8988T (cell line): Measurements from ENCODE around the gene TNNT2.
A peak's percentile ranks its signal among the peaks of the same experiment; 100 is the strongest.

Experiments
- DNase-seq: peaks from one replicate; pipeline ENCODE4 v3.0.0; 2011

The TNNT2 gene

DNA sequence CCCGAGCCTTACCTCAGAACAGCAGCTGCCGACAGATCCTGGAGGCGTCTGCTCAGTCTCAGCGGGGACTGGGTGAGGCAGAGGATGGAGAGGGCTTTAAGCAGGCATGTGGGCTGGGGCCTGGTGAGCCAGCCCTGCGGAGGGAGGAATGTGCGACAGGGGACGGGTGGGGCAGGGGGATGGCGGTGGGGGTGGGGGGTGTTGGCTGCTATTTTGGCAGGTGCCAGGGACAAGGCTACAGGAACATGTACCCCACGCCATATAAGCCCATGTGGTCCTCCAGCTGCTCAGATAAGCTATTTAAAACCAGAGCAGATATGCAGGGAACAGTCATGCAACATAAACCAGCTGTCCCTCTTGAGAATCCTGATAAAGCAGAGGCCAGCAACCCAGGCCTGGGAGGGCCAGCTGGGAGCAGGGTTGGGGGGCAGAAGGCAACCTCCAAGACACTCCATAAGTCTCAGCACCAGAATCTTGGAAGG, at the start of gene TNNT2:
Gene TNNT2 (minus strand): TSS at position 70 of the 482 bp plus-strand sequence. CDS start 4,426 bp downstream, outside the sequence.
- no peak for DNase-seq

- no peak for DNase-seq
Observed at GRCh38 chr1:201426479-201427310, 49.2 kb upstream of the TNNT2 start.

GRCh38 chr1:201424146-201424545, 46.7 kb upstream of the TNNT2 start:
- no peak for DNase-seq

DNA sequence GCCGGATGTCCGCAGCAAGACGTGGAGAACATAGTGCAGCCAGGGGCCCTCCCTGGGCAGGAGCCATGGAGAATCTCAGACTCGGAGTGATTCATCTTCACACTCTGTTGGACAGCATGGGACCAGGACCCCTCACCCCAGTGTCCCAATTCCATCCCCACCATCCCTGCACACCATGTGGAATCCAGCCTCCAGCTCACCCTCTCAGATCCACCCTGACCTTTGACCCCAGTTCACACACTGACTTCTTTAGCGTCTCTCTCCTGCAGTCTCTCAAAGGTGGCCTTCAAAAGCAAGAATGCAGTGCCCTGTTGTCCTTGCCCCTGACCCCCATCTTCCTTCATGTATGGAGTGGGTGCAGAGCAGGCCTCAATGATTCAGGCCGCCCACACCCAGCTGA, 46.2 kb upstream of the TNNT2 start:
- DNase-seq: no peak

GRCh38 chr1:201422436-201423030, 45.1 kb upstream of the TNNT2 start:
- DNase-seq: no peak

DNA sequence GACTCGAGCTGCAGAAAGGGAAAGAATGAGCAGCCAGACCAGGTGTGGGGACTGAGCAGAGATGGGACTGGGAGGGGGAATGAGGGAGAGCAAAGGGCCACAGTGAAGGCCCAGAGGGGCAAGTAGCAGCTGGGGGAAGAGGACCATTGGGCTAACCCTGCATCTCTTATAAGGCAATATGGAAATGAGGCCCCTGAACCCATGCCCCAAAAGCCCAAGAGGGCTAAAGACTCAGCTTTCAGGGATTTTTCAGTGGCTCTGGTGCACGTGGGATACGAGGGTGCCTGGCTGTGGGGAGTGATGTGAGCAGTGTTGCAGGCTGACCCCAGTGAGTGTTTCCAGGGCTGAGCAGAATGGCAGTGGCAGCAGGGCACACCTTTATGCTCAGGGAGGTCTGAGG, 44.5 kb upstream of the TNNT2 start:
- DNase-seq: no peak

- DNase-seq: no peak
Observed at GRCh38 chr1:201421041-201421440, 43.6 kb upstream of the TNNT2 start.

- no peak for DNase-seq
Observed at GRCh38 chr1:201420608-201421002, 43.1 kb upstream of the TNNT2 start.

- no peak for DNase-seq
Observed at GRCh38 chr1:201419746-201420607, 42.5 kb upstream of the TNNT2 start.

DNA sequence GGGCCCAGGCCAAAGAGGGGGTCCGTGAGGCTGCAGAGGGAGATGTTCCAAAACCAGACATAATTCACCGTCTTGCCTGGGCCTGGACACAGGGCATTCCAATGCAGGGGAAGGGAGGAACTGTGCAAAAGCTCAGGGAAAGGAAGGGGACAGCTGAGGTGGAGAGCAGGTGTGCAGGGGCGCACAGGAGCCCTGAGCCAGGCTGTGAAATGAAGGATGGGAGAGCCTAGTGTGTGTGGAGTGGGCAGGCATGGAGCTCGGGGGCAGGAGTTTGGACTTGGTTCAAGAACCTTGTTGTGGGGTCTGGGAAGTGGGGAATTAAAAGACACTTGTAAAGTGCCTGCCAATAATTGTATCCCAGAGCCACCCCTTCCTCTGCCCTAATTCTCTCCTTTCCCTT, 41.8 kb upstream of the TNNT2 start:
- DNase-seq: no peak

- no peak for DNase-seq
Observed at GRCh38 chr1:201418461-201418860, 41.0 kb upstream of the TNNT2 start.

DNA sequence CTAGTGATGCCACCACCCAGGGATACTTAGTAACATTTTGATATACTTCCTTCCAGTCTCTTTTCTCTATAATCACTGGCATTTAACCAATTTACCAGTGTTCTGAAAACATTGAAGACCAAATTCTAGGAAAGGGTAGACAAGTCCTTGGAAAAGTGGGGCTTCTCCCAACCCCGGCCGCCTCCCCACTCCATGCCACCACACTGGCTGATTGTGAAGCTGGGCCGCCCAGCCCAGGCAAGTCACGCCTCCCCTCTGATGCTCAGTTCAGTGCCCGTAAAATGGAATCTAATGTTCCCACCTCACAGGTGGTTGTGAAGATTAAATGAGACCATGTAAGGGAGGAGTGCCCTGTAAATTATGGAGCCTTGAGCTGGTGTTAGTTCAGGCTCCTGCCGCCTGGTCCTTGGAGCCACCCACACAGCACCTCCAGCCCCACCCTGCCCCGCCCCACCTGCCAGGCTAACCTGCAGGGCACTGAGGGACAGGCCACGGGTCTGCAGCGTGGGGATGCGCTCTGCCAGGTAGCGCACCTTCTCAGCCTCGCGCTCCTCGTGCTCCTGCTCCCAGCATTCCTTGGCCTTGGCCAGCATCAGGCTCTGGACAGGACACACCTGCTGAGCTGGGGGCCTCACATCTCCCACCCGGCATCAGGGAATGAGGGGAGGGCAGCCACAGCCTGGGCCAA, 36.7 kb upstream of the TNNT2 start:
- DNase-seq: no peak

- no peak for DNase-seq
Observed at GRCh38 chr1:201411292-201411691, 33.8 kb upstream of the TNNT2 start.

DNA sequence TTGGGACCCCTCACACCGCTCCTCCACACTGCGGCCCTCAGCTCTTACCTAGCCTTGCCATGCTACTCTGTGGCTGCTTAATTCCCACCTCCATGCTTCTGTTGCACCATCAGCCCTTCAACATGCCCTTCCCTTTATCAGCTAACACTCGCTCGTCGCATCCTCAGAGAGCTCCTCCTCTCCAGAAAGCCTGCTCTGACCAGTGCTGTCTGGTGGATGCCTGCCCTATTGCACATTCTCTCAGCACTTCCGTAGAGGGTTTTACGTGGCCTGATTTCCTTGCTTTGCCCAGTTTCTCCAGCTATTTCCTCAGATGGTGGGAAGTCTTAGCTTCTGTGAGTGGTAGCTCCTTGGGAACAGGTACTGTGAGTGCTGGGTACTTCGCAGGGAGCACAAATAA, 32.0 kb upstream of the TNNT2 start:
- no peak for DNase-seq

- no peak for DNase-seq
Observed at GRCh38 chr1:201408834-201409200, 31.3 kb upstream of the TNNT2 start.

DNA sequence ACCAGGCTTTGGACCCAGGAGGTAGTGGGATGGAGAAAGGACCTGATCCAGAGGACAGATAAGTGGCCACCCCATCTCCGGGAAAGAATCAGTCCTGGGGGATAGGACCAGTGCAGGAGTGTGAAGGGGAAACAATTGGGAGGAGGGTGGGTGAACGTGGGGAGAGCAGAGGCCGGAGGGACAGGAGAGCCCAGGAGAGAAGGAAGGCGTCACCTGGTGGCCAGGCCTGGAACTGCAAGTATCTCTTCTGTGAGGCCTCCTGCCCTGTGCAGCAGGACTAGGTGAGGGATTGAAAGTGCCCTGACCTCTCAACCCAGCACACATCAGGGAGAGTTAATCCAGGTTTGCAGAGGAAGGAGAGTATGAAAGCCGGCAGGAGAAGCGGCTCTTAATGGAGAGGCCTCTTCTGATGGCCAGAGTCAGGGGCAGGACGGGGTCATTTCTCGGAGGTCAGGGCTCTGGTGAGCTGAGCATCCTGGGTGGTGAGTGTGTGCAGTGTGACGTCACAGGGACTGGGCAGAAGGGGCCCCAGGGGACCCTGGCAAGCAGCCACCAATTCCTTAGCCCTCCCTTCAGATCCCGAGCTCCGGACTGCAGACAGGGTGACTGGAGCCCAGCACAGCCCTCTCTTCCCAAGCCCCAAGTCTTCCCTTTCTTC, 30.8 kb upstream of the TNNT2 start:
- peak; percentile 94 for DNase-seq

DNA sequence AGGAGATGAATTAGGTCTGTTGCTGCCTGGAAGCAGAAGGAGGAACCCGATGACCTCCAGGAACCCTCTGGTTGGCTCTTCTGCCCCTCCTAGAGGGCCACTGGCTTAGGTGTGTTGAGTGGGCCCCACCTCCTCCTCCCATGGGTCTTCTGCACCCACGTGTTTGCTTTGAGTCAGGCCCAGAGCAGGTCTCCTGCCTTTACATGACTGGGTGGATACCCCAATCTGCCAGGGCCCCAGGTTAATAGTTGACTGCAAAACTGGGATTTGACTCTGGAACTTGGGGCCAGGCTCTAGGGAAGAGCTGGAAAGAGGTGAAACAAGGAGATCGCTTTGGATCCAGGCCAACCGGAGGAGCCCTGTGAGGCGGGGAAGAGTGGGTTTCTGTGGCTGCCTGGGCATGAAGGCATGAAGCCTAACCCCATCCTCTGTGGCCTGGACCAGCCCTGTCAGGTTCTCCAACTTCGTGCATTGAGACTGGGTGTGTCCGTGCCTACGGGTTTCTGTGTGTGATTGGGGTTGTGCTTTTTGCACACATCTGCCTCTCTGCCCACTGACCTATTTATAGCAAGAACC, 29.4 kb upstream of the TNNT2 start:
- no peak for DNase-seq

- no peak for DNase-seq
Observed at GRCh38 chr1:201405484-201405831, 28.0 kb upstream of the TNNT2 start.

- no peak for DNase-seq
Observed at GRCh38 chr1:201404722-201405483, 27.4 kb upstream of the TNNT2 start.

GRCh38 chr1:201404055-201404454, 26.6 kb upstream of the TNNT2 start:
- DNase-seq: no peak

DNA sequence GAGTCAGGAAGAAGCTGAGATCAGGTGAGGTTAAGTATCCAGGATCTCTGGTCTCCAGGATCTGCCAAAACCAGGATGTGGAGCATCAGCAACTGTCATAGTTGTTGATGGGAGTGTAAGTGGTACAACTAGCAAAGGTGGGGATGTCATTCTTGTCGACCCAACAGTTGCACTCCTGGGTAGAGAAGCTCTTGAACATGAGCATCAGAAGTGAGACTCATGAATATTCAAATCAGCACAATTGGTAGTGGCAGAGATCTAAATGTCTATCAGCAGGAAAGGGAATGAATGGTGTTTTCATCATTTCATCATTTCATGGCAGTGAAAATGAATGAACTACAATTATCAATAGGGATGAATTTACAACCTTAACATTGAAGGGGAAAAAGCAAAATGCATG, 25.9 kb upstream of the TNNT2 start:
- DNase-seq: no peak
